Measurements from ENCODE around the gene CHST6.
"Not testable (repeated sequence)": the region's sequence is repeated elsewhere in the genome, so short reads cannot be mapped to it uniquely, and the experiment has no call there.

The CHST6 gene

GRCh38 chr16:75478480-75479345, 16.5 kb downstream of the CHST6 start:
- no peak overlapping the region for H3K4me3 ChIP-seq (ENCODE audit: low read depth, low read length)
- DNase-seq (ENCODE audit: low read depth): no peak

- H3K4me3 ChIP-seq (ENCODE audit: low read depth, low read length): no peak overlapping the region
- DNase-seq (ENCODE audit: low read depth): no peak
Observed at GRCh38 chr16:75477680-75478473, 17.4 kb downstream of the CHST6 start.

GRCh38 chr16:75476817-75477216, 18.4 kb downstream of the CHST6 start:
- DNase-seq (ENCODE audit: low read depth): no peak
- no peak overlapping the region for H3K4me3 ChIP-seq (ENCODE audit: low read depth, low read length)

GRCh38 chr16:75475420-75475847, 19.8 kb downstream of the CHST6 start:
- H3K4me3 ChIP-seq (ENCODE audit: low read depth, low read length): no peak overlapping the region
- no peak for DNase-seq (ENCODE audit: low read depth)

GRCh38 chr16:75472908-75473877, 22.0 kb downstream of the CHST6 start:
- no peak for DNase-seq (ENCODE audit: low read depth)
- no peak overlapping the region for H3K4me3 ChIP-seq (ENCODE audit: low read depth, low read length)

GRCh38 chr16:75471723-75472633, 23.3 kb downstream of the CHST6 start:
- DNase-seq (ENCODE audit: low read depth): no peak
- no peak overlapping the region for H3K4me3 ChIP-seq (ENCODE audit: low read depth, low read length)

DNA sequence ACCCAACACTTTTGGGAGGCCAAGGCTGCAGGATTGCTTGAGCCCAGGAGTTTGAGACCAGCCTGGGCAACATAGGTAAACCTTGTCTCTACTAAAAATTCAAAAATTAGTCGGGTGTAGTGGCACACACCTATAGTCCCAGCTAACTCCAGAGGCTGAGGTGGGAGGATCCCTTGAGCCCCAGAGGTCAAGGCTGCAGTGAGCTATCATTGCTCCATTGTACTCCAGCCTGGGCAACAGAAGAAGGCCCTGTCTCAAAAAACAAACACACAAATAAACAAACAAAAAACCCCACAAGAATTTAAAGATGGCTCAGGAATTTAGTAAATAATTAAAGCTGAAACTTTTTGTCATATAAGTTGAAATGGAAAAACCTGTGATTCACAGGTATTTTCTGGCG, 28.5 kb downstream of the CHST6 start:
- DNase-seq (ENCODE audit: low read depth): no peak
- H3K4me3 ChIP-seq (ENCODE audit: low read depth, low read length): no peak overlapping the region

DNA sequence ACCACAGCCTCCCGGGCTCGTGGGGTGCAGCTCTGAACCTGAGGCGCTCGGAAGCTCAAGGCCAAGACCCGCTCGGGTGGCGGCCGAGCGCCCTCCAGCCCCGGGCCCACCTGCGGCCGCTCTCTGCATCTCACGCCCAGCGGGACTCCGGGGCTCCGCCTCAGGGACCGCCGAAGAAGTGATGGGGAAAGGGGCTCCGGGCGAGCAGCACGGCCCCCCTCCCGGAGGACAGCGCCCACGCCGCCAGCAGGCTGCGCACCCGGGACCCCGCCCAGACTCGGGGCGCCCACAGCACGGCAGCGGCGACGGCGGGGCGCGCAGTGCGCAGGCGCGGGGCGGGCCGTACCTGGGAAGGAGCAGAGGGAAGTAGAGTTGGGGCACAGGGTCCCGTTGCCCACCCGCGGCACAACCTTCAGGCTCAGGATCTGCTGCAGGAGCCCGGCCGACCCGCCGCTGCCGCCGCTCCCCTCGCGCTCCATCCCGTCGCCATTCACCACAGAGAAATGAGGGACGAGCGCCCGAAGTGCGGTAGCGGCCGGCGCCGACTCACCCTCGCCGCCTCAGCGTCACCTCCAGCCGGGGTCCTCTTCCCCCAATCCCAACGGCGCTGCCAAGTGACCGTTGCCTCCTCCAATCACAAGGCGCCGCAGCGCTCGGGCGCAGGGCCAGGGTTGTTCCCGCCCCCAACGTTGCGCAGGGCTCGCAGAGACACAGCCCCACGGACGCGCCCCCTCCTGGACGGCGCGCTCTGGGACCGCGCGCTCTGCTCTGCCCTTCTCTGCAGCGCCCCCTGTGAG, 30.9 kb downstream of the CHST6 start, which contains the start of gene TMEM170A:
Gene TMEM170A, minus strand, starts transcription at position 568 of the 797 bp plus-strand sequence. Its CDS starts 89 bp downstream, at position 479.
- peak within 1 kb of the TSS; percentile 79 for H3K4me3 ChIP-seq (ENCODE audit: low read depth, low read length)
- DNase-seq (ENCODE audit: low read depth): peak; percentile 95

DNA sequence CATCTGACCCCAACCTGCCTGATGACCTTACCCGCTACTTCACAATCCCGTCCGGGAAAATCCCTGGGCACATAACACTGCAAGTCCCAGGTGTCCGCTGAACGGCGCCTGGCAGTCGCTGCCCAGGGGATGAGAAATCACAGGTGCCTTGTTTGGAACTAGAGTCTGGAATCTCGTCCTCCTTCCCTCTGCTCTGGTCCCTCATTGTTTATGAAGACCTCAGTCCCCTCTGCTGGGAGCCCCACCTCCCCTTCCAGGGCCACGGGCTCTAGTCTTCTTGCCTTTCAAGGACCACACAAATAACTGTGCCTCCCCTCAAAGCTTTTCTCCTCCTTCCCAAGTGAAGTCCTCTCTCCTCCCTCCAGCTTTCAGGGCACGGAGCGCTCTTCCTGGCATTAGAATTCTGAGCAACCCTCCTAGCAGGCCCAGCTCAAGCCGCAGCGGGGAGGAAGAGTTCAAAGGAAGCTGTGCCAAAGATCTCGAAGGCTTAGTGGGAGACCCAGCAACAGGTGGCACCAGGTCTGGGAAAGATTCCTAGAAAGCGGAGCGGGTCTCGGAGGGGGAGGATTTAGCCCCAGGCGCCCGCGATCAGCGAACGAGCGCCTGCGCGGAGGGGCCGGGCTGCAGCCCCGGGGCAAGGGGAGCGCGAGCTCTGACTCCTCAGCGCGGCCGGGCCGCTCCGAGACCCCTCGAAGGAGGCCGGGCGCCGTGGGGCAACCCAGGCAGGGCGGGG, 31.7 kb downstream of the CHST6 start:
- not testable (repeated sequence) for DNase-seq (ENCODE audit: low read depth)

GRCh38 chr16:75462806-75463205, 32.4 kb downstream of the CHST6 start:
- peak overlapping the region; percentile 79 for H3K4me3 ChIP-seq (ENCODE audit: low read depth, low read length)
- no peak for DNase-seq (ENCODE audit: low read depth)

More for the DNA sequence above, 31.7 kb downstream of the CHST6 start:
- H3K4me3 ChIP-seq (ENCODE audit: low read depth, low read length): peak overlapping the region; percentile 79

- no peak for DNase-seq (ENCODE audit: low read depth)
- H3K4me3 ChIP-seq (ENCODE audit: low read depth, low read length): no peak overlapping the region
Observed at GRCh38 chr16:75461575-75461974, 33.7 kb downstream of the CHST6 start.

DNA sequence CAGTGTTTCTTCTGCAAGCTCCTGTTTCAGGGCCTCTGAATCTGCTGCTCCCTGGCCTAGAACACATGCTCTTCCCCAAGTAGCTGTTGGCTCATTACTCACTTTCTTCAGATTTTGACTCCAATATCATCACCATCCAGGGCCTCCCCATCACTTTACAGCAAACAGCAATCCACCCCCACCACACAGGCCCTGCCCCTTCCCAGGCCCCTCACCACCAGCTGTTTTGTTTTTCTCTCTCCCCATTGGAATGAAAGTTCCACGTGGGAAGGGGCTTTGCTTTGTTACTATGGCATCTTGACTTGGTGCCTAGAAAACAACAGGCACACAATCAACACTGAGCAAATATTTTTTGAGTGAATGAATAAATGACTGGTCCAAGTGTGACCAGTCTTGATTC, 34.8 kb downstream of the CHST6 start:
- no peak overlapping the region for H3K4me3 ChIP-seq (ENCODE audit: low read depth, low read length)
- DNase-seq (ENCODE audit: low read depth): no peak

DNA sequence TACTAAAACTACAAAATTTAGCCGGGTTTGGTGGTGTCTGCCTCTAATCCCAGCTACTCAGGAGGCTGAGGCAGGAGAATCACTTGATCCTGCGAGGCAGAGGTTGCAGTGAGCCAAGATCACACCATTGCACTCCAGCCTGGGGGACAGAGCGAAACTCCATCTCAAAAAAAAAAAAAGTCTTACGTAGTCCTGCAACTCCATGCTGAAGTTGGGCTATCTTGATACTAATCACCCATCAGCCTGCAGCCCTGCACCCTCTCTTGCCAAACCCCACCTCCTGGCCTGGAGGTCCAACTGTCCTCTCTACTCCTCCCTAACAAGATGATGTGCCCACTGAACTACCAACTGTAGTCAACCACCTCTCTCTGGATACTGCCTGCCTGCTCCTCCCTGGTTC, 35.5 kb downstream of the CHST6 start:
- no peak overlapping the region for H3K4me3 ChIP-seq (ENCODE audit: low read depth, low read length)
- DNase-seq (ENCODE audit: low read depth): no peak

DNA sequence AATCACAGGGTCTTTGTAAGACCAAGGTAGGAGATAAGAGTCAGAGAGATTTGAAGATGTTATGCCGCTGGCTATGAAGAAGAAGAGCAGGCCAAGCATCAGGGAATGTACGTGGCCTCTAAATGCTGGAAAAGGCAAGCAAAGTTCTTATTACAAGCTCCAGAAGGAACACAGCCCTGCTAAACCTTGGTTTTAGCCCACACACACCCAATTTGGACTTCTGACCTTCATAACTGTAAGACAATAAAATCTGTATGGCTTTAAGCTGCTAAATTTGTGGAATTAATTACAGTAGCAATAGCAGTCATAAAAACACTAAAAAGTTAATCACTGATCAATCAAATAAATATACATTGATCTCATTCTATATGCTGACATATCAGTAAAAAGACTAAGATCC, 36.8 kb downstream of the CHST6 start:
- H3K4me3 ChIP-seq (ENCODE audit: low read depth, low read length): no peak overlapping the region
- no peak for DNase-seq (ENCODE audit: low read depth)

- DNase-seq (ENCODE audit: low read depth): no peak
Observed at GRCh38 chr16:75458029-75458428, 37.2 kb downstream of the CHST6 start.

DNA sequence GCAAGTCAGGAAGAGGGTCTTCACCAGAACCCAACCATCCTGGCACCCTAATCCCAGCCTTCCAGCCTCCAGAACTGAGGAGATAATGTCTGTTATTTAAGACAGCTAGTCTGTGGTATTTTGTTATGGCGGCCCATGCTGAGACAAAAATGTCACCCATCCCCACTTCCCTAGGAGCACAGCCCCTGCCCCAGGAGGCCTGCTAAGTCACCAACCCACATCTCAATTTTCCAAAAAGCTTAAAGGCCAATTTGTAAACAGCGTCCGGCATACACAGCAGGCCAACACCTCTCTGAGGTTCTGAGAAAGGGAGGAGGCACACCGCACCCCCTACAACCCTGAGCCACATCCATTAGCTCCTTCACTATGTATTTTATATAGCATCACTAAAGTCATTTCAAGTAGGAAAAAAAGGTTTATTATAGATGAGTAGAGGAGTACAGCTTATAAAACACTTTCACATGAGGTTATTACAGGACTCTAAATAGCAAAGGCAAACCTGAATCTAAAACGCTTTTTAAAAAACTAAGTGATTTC, 37.7 kb downstream of the CHST6 start:
- no peak overlapping the region for H3K4me3 ChIP-seq (ENCODE audit: low read depth, low read length)
- no peak for DNase-seq (ENCODE audit: low read depth)

More at GRCh38 chr16:75458029-75458428, 37.2 kb downstream of the CHST6 start:
- H3K4me3 ChIP-seq (ENCODE audit: low read depth, low read length): no peak overlapping the region

DNA sequence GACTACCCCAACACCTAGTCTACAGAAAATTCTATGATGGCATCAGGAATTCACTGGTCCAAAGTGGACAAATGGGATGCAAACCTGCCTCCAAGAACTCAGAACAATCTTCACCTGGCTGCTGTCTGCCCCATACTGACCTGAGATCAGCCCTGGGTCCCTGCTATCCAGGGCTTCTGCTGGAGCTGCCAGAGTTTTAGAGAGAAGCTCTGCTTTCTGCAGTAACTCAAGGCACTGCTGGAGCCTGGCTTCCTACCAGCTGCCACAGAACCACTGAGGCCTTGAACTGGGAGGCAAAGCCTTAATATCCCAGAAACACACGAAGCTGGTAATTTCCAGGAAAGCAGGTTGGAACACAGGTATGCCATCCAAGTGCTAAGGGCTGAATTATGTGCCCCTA, 38.3 kb downstream of the CHST6 start:
- DNase-seq (ENCODE audit: low read depth): no peak
- no peak overlapping the region for H3K4me3 ChIP-seq (ENCODE audit: low read depth, low read length)
